Progenitor cell of endocrine pancreas (in vitro differentiated cells): ENCODE measurements around the gene HOXA5. TPM values are rescaled to one million over a fixed set of nuclear protein-coding genes. Genes with fewer than 3 reads are reported as not detected.

ENCODE experiments used
- DNase-seq: peaks from one replicate; pipeline ENCODE4 v3.0.0; 2021; ENCODE audit warnings: low spot score; ENCODE audit not compliant: unreplicated experiment
- H3K27ac Mint-ChIP-seq: 2 replicates; pipeline ENCODE4 v1.8.0; 2021; ENCODE audit warnings: mild to moderate bottlenecking, moderate library complexity, mixed read lengths
- H3K27me3 Mint-ChIP-seq: 2 replicates; pipeline ENCODE4 v1.8.0; 2021; ENCODE audit warnings: mixed read lengths
- H3K36me3 Mint-ChIP-seq: 2 replicates; pipeline ENCODE4 v1.8.0; 2022; ENCODE audit warnings: mixed read lengths; ENCODE audit not compliant: insufficient read depth
- H3K4me1 Mint-ChIP-seq: 2 replicates; pipeline ENCODE4 v1.8.0; 2021; ENCODE audit warnings: low read depth, mixed read lengths
- H3K4me3 Mint-ChIP-seq: 2 replicates; pipeline ENCODE4 v1.8.0; 2021; ENCODE audit warnings: low read depth, mild to moderate bottlenecking, moderate library complexity, mixed read lengths
- H3K9me3 Mint-ChIP-seq: 2 replicates; pipeline ENCODE4 v1.8.0; 2021; ENCODE audit warnings: low read depth, mixed read lengths
- total RNA-seq: library from RNA; stranded (reverse); gene quantifications from 2 replicates; pipeline ENCODE4 v1.2.1, GENCODE V29; 2021
- TF ChIP-seq, protein P1 (sequence below): fragments of 200-600 bp; sonication (generic); IDR thresholded peaks from one replicate; pipeline ENCODE4 v1.5.0; 2021; ENCODE audit warnings: antibody characterized with exemption, mild to moderate bottlenecking; ENCODE audit not compliant: unreplicated experiment

The HOXA5 gene
- total RNA-seq, 1 donor from 2014 or later: 12.6 TPM

DNA sequence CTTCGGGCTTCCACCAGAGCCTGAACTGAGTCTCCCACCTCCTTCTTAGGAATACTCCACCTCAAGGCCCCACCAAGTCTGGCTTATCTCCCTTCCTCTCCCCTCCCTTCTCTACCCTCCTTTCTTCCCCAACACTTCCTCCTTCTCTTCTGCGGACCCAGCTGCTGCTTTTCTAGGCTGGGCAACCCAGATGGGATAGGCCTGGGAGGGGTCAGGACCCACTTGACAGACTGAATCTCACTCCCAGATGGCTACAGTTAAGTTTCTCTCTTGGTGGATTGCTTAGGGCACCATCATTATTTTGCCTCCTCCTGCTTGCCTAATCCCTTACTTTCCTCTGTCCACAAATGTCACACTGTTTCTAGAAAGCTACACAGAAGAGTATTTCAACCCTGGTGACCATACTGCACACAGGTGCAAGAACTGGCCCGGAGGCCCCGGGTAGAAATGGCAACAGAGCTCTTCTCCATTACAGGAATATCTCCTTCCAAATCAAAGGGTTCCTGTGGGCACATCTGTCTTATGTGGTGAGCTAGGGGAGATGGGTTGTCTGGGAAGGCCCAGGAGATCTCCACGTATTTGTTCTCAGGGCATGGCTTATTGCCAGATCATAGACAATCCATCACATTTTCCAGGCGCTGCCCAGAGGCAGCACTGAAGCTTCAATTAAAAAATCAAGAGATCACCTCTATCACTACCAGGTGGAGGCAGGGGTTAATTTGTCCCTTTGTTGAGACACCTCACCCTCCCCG lies 46.7 kb upstream of the HOXA5 start:
- Mint-ChIP-seq H3K9me3 (no peaks in the 10 kb centered on the region), H3K36me3 (no peaks in the 10 kb centered on the region), H3K4me1 (peaks cover 6% of the 10 kb centered on the region), H3K4me3 (no peak overlapping the region), H3K27me3 (peaks cover 97% of the 10 kb centered on the region), H3K27ac (no peak overlapping the region)
- TF ChIP-seq, protein P1, sequence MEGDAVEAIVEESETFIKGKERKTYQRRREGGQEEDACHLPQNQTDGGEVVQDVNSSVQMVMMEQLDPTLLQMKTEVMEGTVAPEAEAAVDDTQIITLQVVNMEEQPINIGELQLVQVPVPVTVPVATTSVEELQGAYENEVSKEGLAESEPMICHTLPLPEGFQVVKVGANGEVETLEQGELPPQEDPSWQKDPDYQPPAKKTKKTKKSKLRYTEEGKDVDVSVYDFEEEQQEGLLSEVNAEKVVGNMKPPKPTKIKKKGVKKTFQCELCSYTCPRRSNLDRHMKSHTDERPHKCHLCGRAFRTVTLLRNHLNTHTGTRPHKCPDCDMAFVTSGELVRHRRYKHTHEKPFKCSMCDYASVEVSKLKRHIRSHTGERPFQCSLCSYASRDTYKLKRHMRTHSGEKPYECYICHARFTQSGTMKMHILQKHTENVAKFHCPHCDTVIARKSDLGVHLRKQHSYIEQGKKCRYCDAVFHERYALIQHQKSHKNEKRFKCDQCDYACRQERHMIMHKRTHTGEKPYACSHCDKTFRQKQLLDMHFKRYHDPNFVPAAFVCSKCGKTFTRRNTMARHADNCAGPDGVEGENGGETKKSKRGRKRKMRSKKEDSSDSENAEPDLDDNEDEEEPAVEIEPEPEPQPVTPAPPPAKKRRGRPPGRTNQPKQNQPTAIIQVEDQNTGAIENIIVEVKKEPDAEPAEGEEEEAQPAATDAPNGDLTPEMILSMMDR: no peak
- no peak for DNase-seq

DNA sequence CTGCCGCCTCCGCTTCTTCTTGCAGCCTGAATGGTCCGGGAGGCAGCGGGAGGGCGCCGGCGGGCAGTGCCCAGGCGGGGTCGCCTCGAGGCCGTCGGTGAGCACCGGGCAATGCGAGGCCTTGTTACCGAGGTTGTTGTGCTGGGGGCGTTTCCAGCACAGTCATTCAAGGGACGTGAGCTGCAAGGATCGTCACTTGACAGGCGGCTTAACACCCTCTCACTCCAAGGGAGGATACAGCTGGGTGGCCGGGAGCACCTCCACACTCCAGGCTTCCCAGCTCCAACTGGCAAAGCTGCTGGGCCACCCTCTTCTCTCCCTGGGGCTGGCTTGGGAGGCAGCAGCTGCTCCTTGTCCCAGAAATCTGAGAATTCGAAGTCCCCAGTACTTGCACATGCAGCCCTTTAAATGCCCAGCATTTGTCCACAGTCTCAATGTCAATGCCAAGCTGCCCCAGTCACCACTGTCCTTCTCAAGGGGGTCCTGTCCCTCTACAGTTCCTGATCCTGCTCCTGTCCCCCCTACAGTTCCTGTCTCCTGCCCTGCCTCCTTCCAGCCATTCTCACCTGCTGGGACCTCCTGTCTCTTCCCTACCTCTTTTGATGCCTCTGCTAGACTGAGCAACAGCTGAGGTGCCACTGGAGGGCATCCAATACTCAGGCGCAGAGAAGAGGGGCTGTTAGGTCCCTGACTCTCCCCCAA lies 46.0 kb upstream of the HOXA5 start:
- Mint-ChIP-seq H3K4me3 (no peak overlapping the region), H3K9me3 (no peaks in the 10 kb centered on the region), H3K36me3 (no peaks in the 10 kb centered on the region), H3K27ac (no peak overlapping the region), H3K27me3 (peaks cover 97% of the 10 kb centered on the region), H3K4me1 (peaks cover 6% of the 10 kb centered on the region)
- DNase-seq: no peak
- TF ChIP-seq, protein P1: no peak

DNA sequence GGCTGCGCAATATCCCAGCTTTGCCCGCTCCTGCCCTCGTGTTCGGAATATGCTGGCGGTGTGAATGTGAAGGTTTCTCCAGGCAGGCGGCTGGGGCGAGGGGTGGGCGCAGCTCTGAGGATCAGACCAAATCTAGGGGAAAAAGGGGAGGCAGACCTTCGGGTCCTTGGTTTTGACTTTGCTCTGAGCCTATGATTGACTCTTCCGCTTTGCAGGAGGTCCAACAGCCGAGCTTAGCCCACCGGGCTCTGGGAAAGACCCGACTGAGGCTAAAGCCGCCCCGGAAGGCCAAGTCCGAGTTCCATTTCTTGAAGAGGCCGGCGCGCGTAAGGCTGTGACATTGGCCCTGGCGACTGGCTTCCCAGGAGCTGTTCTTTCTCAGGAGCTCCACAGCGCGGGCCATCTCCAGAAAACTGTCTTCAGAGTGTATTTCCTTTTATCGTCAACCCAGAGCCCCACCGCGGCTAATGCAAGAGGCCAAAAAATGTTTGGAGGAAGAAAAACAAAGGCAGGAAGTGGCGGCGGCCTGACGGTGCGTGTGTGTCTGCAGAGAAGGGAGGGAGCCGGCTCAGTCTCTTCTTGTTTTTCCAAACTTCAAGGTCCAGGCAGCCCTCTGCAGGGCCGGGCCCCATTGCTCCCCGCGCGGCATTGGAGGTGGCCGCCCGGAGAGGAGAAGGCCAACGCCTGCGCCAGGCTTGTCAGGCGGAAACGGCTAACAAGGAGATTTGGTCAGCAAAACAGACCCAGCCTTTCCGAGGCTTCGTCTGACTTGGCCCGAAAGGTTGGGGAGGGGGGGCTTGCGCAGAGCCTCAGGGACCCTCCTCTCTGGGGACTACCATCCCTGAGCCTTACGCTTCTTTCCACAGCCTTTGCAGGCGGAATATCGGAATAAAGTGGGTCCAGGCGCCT lies 45.2 kb upstream of the HOXA5 start:
- H3K27me3 Mint-ChIP-seq: peaks cover 95% of the 10 kb centered on the region

DNA sequence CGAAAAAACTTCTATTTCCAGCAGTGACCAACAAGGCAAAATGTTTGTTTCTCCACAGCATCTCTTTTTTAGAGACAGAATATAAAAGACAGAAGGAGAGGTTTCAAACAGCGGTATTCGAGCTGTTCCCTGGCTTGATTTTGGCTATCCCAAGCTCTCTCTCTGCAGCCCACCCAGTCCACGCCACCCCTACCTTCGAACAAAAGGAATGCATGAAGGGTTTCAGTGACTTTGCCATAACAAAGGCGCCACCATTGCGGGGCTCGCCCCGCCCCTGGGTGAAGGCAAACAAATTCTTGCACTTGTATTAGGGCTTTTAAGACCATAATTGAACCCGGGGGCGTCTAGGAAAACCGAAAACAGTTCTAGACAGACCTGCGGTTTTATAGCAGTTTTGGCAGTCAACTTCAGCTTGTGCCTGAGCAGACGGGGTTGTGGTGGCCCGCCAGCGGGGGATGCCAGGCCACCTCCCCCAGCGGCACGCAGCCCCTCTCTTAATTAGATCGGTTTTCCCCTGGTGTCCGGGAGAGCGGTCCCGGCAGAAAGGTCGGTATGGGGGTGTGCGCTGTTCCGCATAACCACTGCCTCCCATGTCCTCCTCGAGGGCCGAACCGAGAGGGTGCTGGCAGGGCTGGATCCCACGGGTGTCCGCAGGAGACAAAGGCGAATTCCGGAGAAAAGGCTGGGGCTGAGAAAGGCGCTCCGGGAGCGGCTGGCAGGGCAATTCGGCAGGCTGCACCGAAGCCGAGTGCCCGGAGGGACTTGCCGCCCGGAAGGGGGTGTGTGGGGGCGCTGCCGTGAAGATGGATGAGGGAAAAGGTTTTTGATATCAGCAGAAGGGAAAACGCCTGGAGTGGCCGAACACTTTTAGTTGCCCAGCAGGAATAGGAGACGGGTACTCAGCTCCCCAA lies 44.2 kb upstream of the HOXA5 start:
- TF ChIP-seq, protein P1: no peak
- DNase-seq: no peak
- Mint-ChIP-seq H3K9me3 (no peaks in the 10 kb centered on the region), H3K36me3 (no peaks in the 10 kb centered on the region), H3K27me3 (peaks cover 97% of the 10 kb centered on the region), H3K27ac (no peak overlapping the region), H3K4me1 (peaks cover 6% of the 10 kb centered on the region), H3K4me3 (no peak overlapping the region)

More for the DNA sequence above, 45.2 kb upstream of the HOXA5 start:
- Mint-ChIP-seq H3K27ac (no peak overlapping the region), H3K9me3 (no peaks in the 10 kb centered on the region), H3K36me3 (no peaks in the 10 kb centered on the region), H3K4me3 (peak overlapping the region; percentile 9), H3K4me1 (peaks cover 6% of the 10 kb centered on the region)
- no peak for DNase-seq
- TF ChIP-seq, protein P1: no peak
